Peyer's patch (tissue), 4 donors: ENCODE measurements around the gene CDKAL1.

Experiments used
- POLR2A ChIP-seq, 2 donors: fragments of 450-650 bp; IDR thresholded peaks; one replicate each; pipeline ENCODE4 v1.5.1; 2017; ENCODE audit warnings: antibody characterized with exemption in 2 of 2, mild to moderate bottlenecking in 2 of 2, moderate library complexity in 2 of 2
- TF ChIP-seq, protein P1 (sequence below), 6 experiments: fragments of 450-650 bp in 4 of 6; fragments of 200-600 bp in 2 of 6; sonication (generic) in 1 of 6; IDR thresholded peaks; one replicate each; pipeline ENCODE4 v1.5.1; 2017 to 2019; ENCODE audit warnings: antibody characterized with exemption in 6 of 6, mild to moderate bottlenecking in 3 of 6, moderate library complexity in 1 of 6

GRCh38 chr6:21150667-21151066 lies 616.4 kb downstream of the CDKAL1 start:
- TF ChIP-seq, protein P1, sequence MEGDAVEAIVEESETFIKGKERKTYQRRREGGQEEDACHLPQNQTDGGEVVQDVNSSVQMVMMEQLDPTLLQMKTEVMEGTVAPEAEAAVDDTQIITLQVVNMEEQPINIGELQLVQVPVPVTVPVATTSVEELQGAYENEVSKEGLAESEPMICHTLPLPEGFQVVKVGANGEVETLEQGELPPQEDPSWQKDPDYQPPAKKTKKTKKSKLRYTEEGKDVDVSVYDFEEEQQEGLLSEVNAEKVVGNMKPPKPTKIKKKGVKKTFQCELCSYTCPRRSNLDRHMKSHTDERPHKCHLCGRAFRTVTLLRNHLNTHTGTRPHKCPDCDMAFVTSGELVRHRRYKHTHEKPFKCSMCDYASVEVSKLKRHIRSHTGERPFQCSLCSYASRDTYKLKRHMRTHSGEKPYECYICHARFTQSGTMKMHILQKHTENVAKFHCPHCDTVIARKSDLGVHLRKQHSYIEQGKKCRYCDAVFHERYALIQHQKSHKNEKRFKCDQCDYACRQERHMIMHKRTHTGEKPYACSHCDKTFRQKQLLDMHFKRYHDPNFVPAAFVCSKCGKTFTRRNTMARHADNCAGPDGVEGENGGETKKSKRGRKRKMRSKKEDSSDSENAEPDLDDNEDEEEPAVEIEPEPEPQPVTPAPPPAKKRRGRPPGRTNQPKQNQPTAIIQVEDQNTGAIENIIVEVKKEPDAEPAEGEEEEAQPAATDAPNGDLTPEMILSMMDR (IDR thresholded peaks at IDR 0.05), result no peak
- no peak for TF ChIP-seq POLR2A (IDR thresholded peaks at IDR 0.05)
